Fibroblast of the aortic adventitia (primary cell): ENCODE results near the gene GRB10. TPM values are rescaled to one million over a fixed set of nuclear protein-coding genes. Genes with fewer than 3 reads are reported as not detected.

ENCODE experiments used
- DNase-seq: peaks from one replicate; pipeline ENCODE4 v3.0.0-alpha.2; 2010; ENCODE audit warnings: low read depth
- H3K4me3 ChIP-seq: 2 replicates; pipeline ENCODE4 v1.5.1; 2011; ENCODE audit warnings: low read depth, mild to moderate bottlenecking, control low read depth, low read length, moderate library complexity
- CTCF ChIP-seq: IDR thresholded peaks from 2 replicates; pipeline ENCODE4 v1.5.1; 2011; ENCODE audit warnings: mild to moderate bottlenecking, low read length, control low read depth, inconsistent platforms; ENCODE audit not compliant: insufficient read depth
- total RNA-seq: library from RNA; depleted of rRNA; stranded (reverse); fragments of >200 nt; gene quantifications from 2 replicates; pipeline ENCODE4 v1.2.3, GENCODE V29; 2012; ENCODE audit warnings: low replicate concordance

Gene GRB10
- total RNA-seq, 1 donor, result 39.1 TPM

- no peak overlapping the region for H3K4me3 ChIP-seq
- no peak for DNase-seq
- no peak for TF ChIP-seq CTCF
These were observed 56.9 kb downstream of the GRB10 start for GRCh38 chr7:50725774-50726173.

GRCh38 chr7:50724526-50725520 is 57.9 kb downstream of the GRB10 start:
- H3K4me3 ChIP-seq, result no peak overlapping the region
- DNase-seq, result no peak
- no peak for TF ChIP-seq CTCF

GRCh38 chr7:50723888-50724287 is 58.8 kb downstream of the GRB10 start:
- H3K4me3 ChIP-seq, result no peak overlapping the region
- no peak for TF ChIP-seq CTCF
- DNase-seq, result no peak

- no peak overlapping the region for H3K4me3 ChIP-seq
- no peak for TF ChIP-seq CTCF
- DNase-seq, result no peak
These were observed 59.5 kb downstream of the GRB10 start for GRCh38 chr7:50723173-50723572.

- no peak for DNase-seq
- TF ChIP-seq CTCF, result no peak
These were observed 60.9 kb downstream of the GRB10 start for GRCh38 chr7:50721661-50722259.

GRCh38 chr7:50721160-50721559 is 61.5 kb downstream of the GRB10 start:
- H3K4me3 ChIP-seq, result no peak overlapping the region
- DNase-seq, result no peak
- TF ChIP-seq CTCF, result no peak

More at GRCh38 chr7:50721661-50722259, 60.9 kb downstream of the GRB10 start:
- H3K4me3 ChIP-seq, result no peak overlapping the region
